ENCODE results near the gene ASF1B. TPM values are rescaled to one million over a fixed set of nuclear protein-coding genes. Genes with fewer than 3 reads are reported as not detected.
A peak's percentile ranks its signal among the peaks of the same experiment; 100 is the strongest.

The ASF1B gene
- total and polyA plus RNA-seq, 2 donors (not counting 1 experiment from before 2014, with no cell fraction given), result 1.9 to 2.5 TPM

GRCh38 chr19:14088634-14089411 is 47.6 kb downstream of the ASF1B start:
- Histone ChIP-seq H3K4me1 (ENCODE audit: control insufficient read depth in 2 of 2, insufficient read depth in 2 of 2, low read length in 2 of 2) (peaks cover 11 to 18% of the 10 kb centered on the region in 2 donors), H2AFZ (ENCODE audit: insufficient read depth, low read depth, low read length, poor library complexity, severe bottlenecking) (no peak overlapping the region), H3K9me3 (ENCODE audit: control extremely low read depth in 1 of 3, control insufficient read depth in 2 of 3, insufficient read depth in 1 of 3, low read length in 2 of 3) (peaks cover 2 to 8% (median 7%) of the 10 kb centered on the region in 3 donors), H3K27ac (ENCODE audit: low read length in 2 of 2) (no peak overlapping the region), H4K20me1 (ENCODE audit: control insufficient read depth, insufficient read depth, low read length, poor library complexity, severe bottlenecking) (peaks cover 11% of the 10 kb centered on the region), H3K79me2 (ENCODE audit: control insufficient read depth, insufficient read depth, low read length) (no peaks in the 10 kb centered on the region), H3K4me3 (ENCODE audit: control extremely low read depth in 1 of 5, extremely low read depth in 1 of 5, insufficient read depth in 1 of 5, low read depth in 2 of 5, low read length in 4 of 5) (peak overlapping the region in 1 of 5 experiments; percentile 53), H3K27me3 (replicated peaks in 1 of 4; ENCODE audit: control extremely low read depth in 1 of 4, control insufficient read depth in 3 of 4, insufficient read depth in 4 of 4, low read length in 3 of 4) (no peaks in the 10 kb centered on the region), H3K36me3 (replicated peaks in 1 of 2; ENCODE audit: control extremely low read depth in 1 of 2, control insufficient read depth in 1 of 2, extremely low read depth in 1 of 2, insufficient read depth in 2 of 2, low read length in 1 of 2) (no peaks in the 10 kb centered on the region), H3K4me2 (replicated peaks; ENCODE audit: low read depth, low read length, poor library complexity, severe bottlenecking) (peak overlapping the region; percentile 85), H3K9ac (ENCODE audit: low read length) (no peak overlapping the region)
- ATAC-seq (ENCODE audit: low read depth) (no peak), DNase-seq (no peak)
- H3K4me3 Mint-ChIP-seq, result peak overlapping the region; percentile 89
- peak overlapping the region; percentile 92 for H3K27ac Mint-ChIP-seq
- CTCF ChIA-PET, result interaction anchor here (1.4 to 1.8 kb wide), 3 partner anchors 15 to 48 kb away, joined by 3 to 7 read pairs (median 6); partner anchors contain the start of gene ASF1B
- POLR2A ChIA-PET, result interaction anchor here (0.6 kb wide), 1 partner anchor 268 kb away, joined by 8 read pairs; no protein-coding TSS in a partner anchor
- H3K4me1 Mint-ChIP-seq, result peaks cover 15% of the 10 kb centered on the region
- H3K9me3 Mint-ChIP-seq (ENCODE audit: insufficient read depth), result peaks cover 6% of the 10 kb centered on the region
- H3K27me3 Mint-ChIP-seq, result no peaks in the 10 kb centered on the region
- TF ChIP-seq CTCF (IDR thresholded peaks at IDR 0.05), result no peak
- no peak for TF ChIP-seq EZH2 (IDR thresholded peaks at IDR 0.05; ENCODE audit: borderline replicate concordance, insufficient read depth, low read depth, low read length, poor library complexity, severe bottlenecking)
- intact Hi-C loops (cut with micrococcal nuclease), result no loop called here
- WGBS (ENCODE audit: insufficient coverage), result 96% methylated on average over 27 of the region's 30 CpGs

- Histone ChIP-seq H3K4me1 (ENCODE audit: control insufficient read depth in 2 of 2, insufficient read depth in 2 of 2, low read length in 2 of 2) (peaks cover 13 to 16% of the 10 kb centered on the region in 2 donors), H3K79me2 (ENCODE audit: control insufficient read depth, insufficient read depth, low read length) (peaks cover 4% of the 10 kb centered on the region), H3K27ac (ENCODE audit: low read length in 2 of 2) (no peak overlapping the region), H3K27me3 (replicated peaks in 1 of 4; ENCODE audit: control extremely low read depth in 1 of 4, control insufficient read depth in 3 of 4, insufficient read depth in 4 of 4, low read length in 3 of 4) (no peaks in the 10 kb centered on the region), H3K9me3 (ENCODE audit: control extremely low read depth in 1 of 3, control insufficient read depth in 2 of 3, insufficient read depth in 1 of 3, low read length in 2 of 3) (no peaks in the 10 kb centered on the region), H3K4me3 (ENCODE audit: control extremely low read depth in 1 of 5, extremely low read depth in 1 of 5, insufficient read depth in 1 of 5, low read depth in 2 of 5, low read length in 4 of 5) (no peak overlapping the region), H3K9ac (ENCODE audit: low read length) (no peak overlapping the region), H2AFZ (ENCODE audit: insufficient read depth, low read depth, low read length, poor library complexity, severe bottlenecking) (no peak overlapping the region), H4K20me1 (ENCODE audit: control insufficient read depth, insufficient read depth, low read length, poor library complexity, severe bottlenecking) (peaks cover 11% of the 10 kb centered on the region), H3K4me2 (replicated peaks; ENCODE audit: low read depth, low read length, poor library complexity, severe bottlenecking) (no peak overlapping the region), H3K36me3 (replicated peaks in 1 of 2; ENCODE audit: control extremely low read depth in 1 of 2, control insufficient read depth in 1 of 2, extremely low read depth in 1 of 2, insufficient read depth in 2 of 2, low read length in 1 of 2) (no peaks in the 10 kb centered on the region)
- no peaks in the 10 kb centered on the region for H3K9me3 Mint-ChIP-seq (ENCODE audit: insufficient read depth)
- ChIA-PET POLR2A (no interaction called here), CTCF (no interaction called here)
- no peak for DNase-seq
- WGBS (ENCODE audit: insufficient coverage), result 100% methylated on average over 1 of the region's 5 CpGs
- TF ChIP-seq EZH2 (IDR thresholded peaks at IDR 0.05; ENCODE audit: borderline replicate concordance, insufficient read depth, low read depth, low read length, poor library complexity, severe bottlenecking) (no peak), CTCF (IDR thresholded peaks at IDR 0.05) (no peak)
- H3K4me3 Mint-ChIP-seq, result no peak overlapping the region
- no peaks in the 10 kb centered on the region for H3K27me3 Mint-ChIP-seq
- ATAC-seq (ENCODE audit: low read depth), result no peak
- H3K4me1 Mint-ChIP-seq, result peaks cover 13% of the 10 kb centered on the region
- H3K27ac Mint-ChIP-seq, result no peak overlapping the region
- intact Hi-C loops (cut with micrococcal nuclease), result no loop called here
Observed at GRCh38 chr19:14086098-14086497, 50.3 kb downstream of the ASF1B start.
